ENCODE measurements around the gene PROM1. TPM values are rescaled to one million over a fixed set of nuclear protein-coding genes. Genes with fewer than 3 reads are reported as not detected.

Gene PROM1
- total and polyA plus RNA-seq, 2 experiments from 2014 or later = 14.3 to 30.8 TPM

DNA sequence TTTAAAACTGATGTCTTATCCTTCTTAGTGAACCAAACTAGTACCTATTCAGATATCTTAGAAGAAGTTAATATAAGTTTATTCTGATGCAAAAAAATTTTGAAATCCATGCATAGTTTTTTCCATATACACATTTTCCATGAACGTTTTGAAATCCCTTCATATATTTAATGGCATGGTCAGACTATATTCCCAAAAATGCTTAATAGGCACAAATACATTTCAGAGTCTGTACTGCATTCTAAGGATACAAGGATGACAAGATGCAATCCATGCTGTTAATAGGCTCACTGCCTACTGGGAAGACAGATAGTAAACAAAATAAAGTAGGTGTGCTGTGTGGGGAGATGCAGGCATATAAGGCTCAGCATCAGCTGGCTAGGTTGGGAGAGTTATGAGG lies 33.2 kb downstream of the PROM1 start:
- H4K20me1 ChIP-seq (ENCODE audit: insufficient read depth, poor library complexity, severe bottlenecking) = no peaks in the 10 kb centered on the region
- no peaks in the 10 kb centered on the region for H3K9me3 ChIP-seq (ENCODE audit: low read depth)
- peaks cover 8% of the 10 kb centered on the region for H3K4me1 ChIP-seq (ENCODE audit: insufficient read depth)
- no peaks in the 10 kb centered on the region for H3K79me2 ChIP-seq
- no peak overlapping the region for H3K27ac ChIP-seq
- 69% methylated on average over 1 of the region's 1 CpG for WGBS (ENCODE audit: low lambda C conversion rate, missing lambda C conversion rate)
- H3K36me3 ChIP-seq (replicated peaks; ENCODE audit: insufficient read depth, low read depth) = no peaks in the 10 kb centered on the region
- H3K9me2 ChIP-seq (replicated peaks; ENCODE audit: insufficient read depth) = no peaks in the 10 kb centered on the region
- TF ChIP-seq EZH2 (IDR thresholded peaks at IDR 0.05; ENCODE audit: borderline replicate concordance) (no peak), EZH2phosphoT487 (IDR thresholded peaks at IDR 0.05; ENCODE audit: low read depth, severe bottlenecking, unreplicated experiment) (no peak)
- TF ChIP-seq, protein P1, sequence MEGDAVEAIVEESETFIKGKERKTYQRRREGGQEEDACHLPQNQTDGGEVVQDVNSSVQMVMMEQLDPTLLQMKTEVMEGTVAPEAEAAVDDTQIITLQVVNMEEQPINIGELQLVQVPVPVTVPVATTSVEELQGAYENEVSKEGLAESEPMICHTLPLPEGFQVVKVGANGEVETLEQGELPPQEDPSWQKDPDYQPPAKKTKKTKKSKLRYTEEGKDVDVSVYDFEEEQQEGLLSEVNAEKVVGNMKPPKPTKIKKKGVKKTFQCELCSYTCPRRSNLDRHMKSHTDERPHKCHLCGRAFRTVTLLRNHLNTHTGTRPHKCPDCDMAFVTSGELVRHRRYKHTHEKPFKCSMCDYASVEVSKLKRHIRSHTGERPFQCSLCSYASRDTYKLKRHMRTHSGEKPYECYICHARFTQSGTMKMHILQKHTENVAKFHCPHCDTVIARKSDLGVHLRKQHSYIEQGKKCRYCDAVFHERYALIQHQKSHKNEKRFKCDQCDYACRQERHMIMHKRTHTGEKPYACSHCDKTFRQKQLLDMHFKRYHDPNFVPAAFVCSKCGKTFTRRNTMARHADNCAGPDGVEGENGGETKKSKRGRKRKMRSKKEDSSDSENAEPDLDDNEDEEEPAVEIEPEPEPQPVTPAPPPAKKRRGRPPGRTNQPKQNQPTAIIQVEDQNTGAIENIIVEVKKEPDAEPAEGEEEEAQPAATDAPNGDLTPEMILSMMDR (IDR thresholded peaks at IDR 0.05; ENCODE audit: poor library complexity) = no peak
- no peak overlapping the region for H3K4me2 ChIP-seq
- H2AFZ ChIP-seq = no peak overlapping the region
- DNase-seq (ENCODE audit: low spot score) = no peak
- H3K4me3 ChIP-seq = no peak overlapping the region
- H3K27me3 ChIP-seq = no peaks in the 10 kb centered on the region

DNA sequence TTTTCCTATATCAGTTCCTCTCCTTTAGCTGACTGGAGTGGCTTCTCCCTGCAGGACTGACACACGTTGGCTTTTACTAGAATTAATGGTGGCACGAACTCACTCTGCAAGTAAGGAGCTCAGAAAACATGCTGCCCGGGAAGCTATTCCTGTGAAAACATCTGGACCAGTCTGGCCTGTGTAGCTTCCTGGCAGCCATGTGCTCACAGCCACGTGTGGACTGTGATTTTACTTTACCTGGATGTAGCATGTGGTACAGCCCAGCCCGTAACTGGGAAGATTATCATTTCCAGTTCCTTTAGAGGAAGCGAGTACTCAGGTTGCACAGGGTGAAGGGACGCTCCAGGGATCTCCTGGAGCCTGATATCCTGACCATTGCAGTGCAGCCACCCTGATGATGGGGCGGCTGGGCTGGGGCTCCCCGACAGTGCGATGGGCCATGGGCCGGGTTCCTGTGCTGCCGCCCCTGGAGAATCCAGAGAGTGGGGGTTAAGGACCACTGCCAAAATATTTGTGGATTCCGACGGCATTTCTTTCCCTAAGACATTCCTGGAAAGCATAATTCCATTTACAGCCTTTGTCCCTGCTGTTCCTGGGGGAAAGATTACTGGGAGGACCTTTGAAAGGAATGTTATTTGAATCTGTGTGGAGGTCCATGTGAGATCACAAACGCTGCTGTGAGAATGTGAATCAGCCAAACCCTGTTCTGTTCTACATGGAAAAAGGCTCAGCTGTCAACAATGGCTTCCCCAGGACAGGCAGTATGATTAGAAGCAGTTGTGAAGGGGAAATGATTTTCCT lies 35.0 kb downstream of the PROM1 start:
- TF ChIP-seq, protein P1 (IDR thresholded peaks at IDR 0.05; ENCODE audit: poor library complexity) = no peak
- TF ChIP-seq EZH2 (IDR thresholded peaks at IDR 0.05; ENCODE audit: borderline replicate concordance) = no peak
- TF ChIP-seq EZH2phosphoT487 (IDR thresholded peaks at IDR 0.05; ENCODE audit: low read depth, severe bottlenecking, unreplicated experiment) = no peak
- Histone ChIP-seq H3K9me2 (replicated peaks; ENCODE audit: insufficient read depth) (no peaks in the 10 kb centered on the region), H3K4me3 (no peak overlapping the region), H3K36me3 (replicated peaks; ENCODE audit: insufficient read depth, low read depth) (no peaks in the 10 kb centered on the region), H2AFZ (no peak overlapping the region), H3K4me2 (no peak overlapping the region), H3K4me1 (ENCODE audit: insufficient read depth) (peaks cover 22% of the 10 kb centered on the region), H3K27me3 (no peaks in the 10 kb centered on the region), H3K9me3 (ENCODE audit: low read depth) (no peaks in the 10 kb centered on the region), H3K27ac (no peak overlapping the region), H4K20me1 (ENCODE audit: insufficient read depth, poor library complexity, severe bottlenecking) (no peaks in the 10 kb centered on the region), H3K79me2 (no peaks in the 10 kb centered on the region)
- 70% methylated on average over 15 of the region's 15 CpGs for WGBS (ENCODE audit: low lambda C conversion rate, missing lambda C conversion rate)
- no peak for DNase-seq (ENCODE audit: low spot score)

DNA sequence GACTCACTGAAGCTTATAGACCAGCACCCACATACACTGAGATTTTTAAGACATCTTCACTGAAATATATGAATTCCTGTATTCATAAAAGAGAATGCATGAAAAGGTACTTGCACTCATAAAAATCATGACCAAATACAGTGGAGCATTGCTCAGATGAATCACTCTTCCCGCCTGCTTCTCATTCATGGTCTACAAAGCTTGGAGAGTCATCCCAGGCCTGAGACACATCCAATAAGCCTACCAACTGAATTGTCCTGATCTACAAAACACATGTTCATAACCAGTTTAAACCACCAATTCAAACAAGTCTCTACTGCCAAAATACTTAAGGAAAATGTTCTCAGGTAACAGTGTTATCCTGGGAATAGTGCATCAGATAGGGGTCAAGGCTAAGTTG lies 38.1 kb downstream of the PROM1 start:
- WGBS (ENCODE audit: low lambda C conversion rate, missing lambda C conversion rate) = 77% methylated on average over 1 of the region's 1 CpG

More for the DNA sequence above, 38.1 kb downstream of the PROM1 start:
- Histone ChIP-seq H3K36me3 (replicated peaks; ENCODE audit: insufficient read depth, low read depth) (no peaks in the 10 kb centered on the region), H3K9me2 (replicated peaks; ENCODE audit: insufficient read depth) (no peaks in the 10 kb centered on the region), H3K4me2 (no peak overlapping the region), H2AFZ (no peak overlapping the region), H3K4me1 (ENCODE audit: insufficient read depth) (peaks cover 32% of the 10 kb centered on the region), H3K27me3 (no peaks in the 10 kb centered on the region), H3K27ac (peak overlapping the region; percentile 30), H3K9me3 (ENCODE audit: low read depth) (no peaks in the 10 kb centered on the region), H3K79me2 (no peaks in the 10 kb centered on the region), H4K20me1 (ENCODE audit: insufficient read depth, poor library complexity, severe bottlenecking) (no peaks in the 10 kb centered on the region), H3K4me3 (no peak overlapping the region)
- DNase-seq (ENCODE audit: low spot score) = no peak
- TF ChIP-seq, protein P1 (IDR thresholded peaks at IDR 0.05; ENCODE audit: poor library complexity) = no peak
- no peak for TF ChIP-seq EZH2phosphoT487 (IDR thresholded peaks at IDR 0.05; ENCODE audit: low read depth, severe bottlenecking, unreplicated experiment)
- no peak for TF ChIP-seq EZH2 (IDR thresholded peaks at IDR 0.05; ENCODE audit: borderline replicate concordance)
